ENCODE results near the gene ADAMTS6.
"Not testable (repeated sequence)": the region's sequence is repeated elsewhere in the genome, so short reads cannot be mapped to it uniquely, and the experiment has no call there.

The ADAMTS6 gene

GRCh38 chr5:65462139-65462705 is 19.5 kb downstream of the ADAMTS6 start:
- no peak for DNase-seq (ENCODE audit: low read depth)

- DNase-seq (ENCODE audit: low read depth), result no peak
These were observed 20.2 kb downstream of the ADAMTS6 start for GRCh38 chr5:65461490-65461889.

GRCh38 chr5:65459995-65460394 is 21.7 kb downstream of the ADAMTS6 start:
- DNase-seq (ENCODE audit: low read depth), result no peak

GRCh38 chr5:65455064-65455463 is 26.7 kb downstream of the ADAMTS6 start:
- no peak for DNase-seq (ENCODE audit: low read depth)

- no peak for DNase-seq (ENCODE audit: low read depth)
These were observed 30.3 kb downstream of the ADAMTS6 start for GRCh38 chr5:65451436-65451835.

GRCh38 chr5:65446682-65447081 is 35.0 kb downstream of the ADAMTS6 start:
- no peak for DNase-seq (ENCODE audit: low read depth)

- no peak for DNase-seq (ENCODE audit: low read depth)
These were observed 39.9 kb downstream of the ADAMTS6 start for GRCh38 chr5:65441800-65442199.

GRCh38 chr5:65440456-65440855 is 41.3 kb downstream of the ADAMTS6 start:
- DNase-seq (ENCODE audit: low read depth), result no peak

- DNase-seq (ENCODE audit: low read depth), result no peak
These were observed 47.6 kb downstream of the ADAMTS6 start for GRCh38 chr5:65434122-65434521.

- no peak for DNase-seq (ENCODE audit: low read depth)
These were observed 55.1 kb downstream of the ADAMTS6 start for GRCh38 chr5:65426656-65427055.

- no peak for DNase-seq (ENCODE audit: low read depth)
These were observed 58.1 kb downstream of the ADAMTS6 start for GRCh38 chr5:65423623-65424022.

- no peak for DNase-seq (ENCODE audit: low read depth)
These were observed 63.1 kb downstream of the ADAMTS6 start for GRCh38 chr5:65418661-65419060.

- DNase-seq (ENCODE audit: low read depth), result no peak
These were observed 67.9 kb downstream of the ADAMTS6 start for GRCh38 chr5:65413822-65414221.

GRCh38 chr5:65412842-65413241 is 68.9 kb downstream of the ADAMTS6 start:
- DNase-seq (ENCODE audit: low read depth), result no peak

GRCh38 chr5:65411356-65411755 is 70.4 kb downstream of the ADAMTS6 start:
- no peak for DNase-seq (ENCODE audit: low read depth)

GRCh38 chr5:65395526-65396155 is 86.1 kb downstream of the ADAMTS6 start:
- no peak for DNase-seq (ENCODE audit: low read depth)

GRCh38 chr5:65394087-65394486 is 87.6 kb downstream of the ADAMTS6 start:
- no peak for DNase-seq (ENCODE audit: low read depth)

GRCh38 chr5:65391591-65391990 is 90.1 kb downstream of the ADAMTS6 start:
- no peak for DNase-seq (ENCODE audit: low read depth)

- no peak for DNase-seq (ENCODE audit: low read depth)
These were observed 91.5 kb downstream of the ADAMTS6 start for GRCh38 chr5:65390208-65390607.

GRCh38 chr5:65383859-65384258 is 97.9 kb downstream of the ADAMTS6 start:
- DNase-seq (ENCODE audit: low read depth), result no peak

GRCh38 chr5:65382582-65382981 is 99.1 kb downstream of the ADAMTS6 start:
- no peak for DNase-seq (ENCODE audit: low read depth)

- DNase-seq (ENCODE audit: low read depth), result not testable (repeated sequence)
These were observed 111.2 kb downstream of the ADAMTS6 start for GRCh38 chr5:65370505-65370904.

GRCh38 chr5:65366655-65367054 is 115.1 kb downstream of the ADAMTS6 start:
- no peak for DNase-seq (ENCODE audit: low read depth)

GRCh38 chr5:65364907-65365306 is 116.8 kb downstream of the ADAMTS6 start:
- no peak for DNase-seq (ENCODE audit: low read depth)

Measured in activated gamma-delta T cell treated with anti-CD3 and anti-CD28 coated beads, Interleukin-2, amount 50 U/mL, for 16 hours (primary cell).